GF-D8 (cell line): ENCODE results near the gene CARMIL1.

Experiments
- DNase-seq: peaks from one replicate; lab custom pipeline; 2025; lab: John Stamatoyannopoulos, UW

The CARMIL1 gene

GRCh38 chr6:25446830-25447569 lies 167.8 kb downstream of the CARMIL1 start:
- DNase-seq, result no peak

- no peak for DNase-seq
Observed at GRCh38 chr6:25447570-25447929, 168.4 kb downstream of the CARMIL1 start.

- no peak for DNase-seq
Observed at GRCh38 chr6:25448965-25449538, 169.9 kb downstream of the CARMIL1 start.

- no peak for DNase-seq
Observed at GRCh38 chr6:25449774-25450173, 170.6 kb downstream of the CARMIL1 start.

- no peak for DNase-seq
Observed at GRCh38 chr6:25450469-25451198, 171.5 kb downstream of the CARMIL1 start.

GRCh38 chr6:25452031-25452430 lies 172.9 kb downstream of the CARMIL1 start:
- DNase-seq, result no peak

GRCh38 chr6:25453288-25453687 lies 174.1 kb downstream of the CARMIL1 start:
- DNase-seq, result no peak

GRCh38 chr6:25454136-25454535 lies 175.0 kb downstream of the CARMIL1 start:
- DNase-seq, result no peak

- no peak for DNase-seq
Observed at GRCh38 chr6:25456249-25457040, 177.3 kb downstream of the CARMIL1 start.

GRCh38 chr6:25457516-25457915 lies 178.3 kb downstream of the CARMIL1 start:
- no peak for DNase-seq

- DNase-seq, result no peak
Observed at GRCh38 chr6:25458485-25458884, 179.3 kb downstream of the CARMIL1 start.

- no peak for DNase-seq
Observed at GRCh38 chr6:25462235-25462897, 183.2 kb downstream of the CARMIL1 start.

- DNase-seq, result no peak
Observed at GRCh38 chr6:25463441-25463840, 184.3 kb downstream of the CARMIL1 start.

GRCh38 chr6:25464225-25464624 lies 185.1 kb downstream of the CARMIL1 start:
- no peak for DNase-seq

- no peak for DNase-seq
Observed at GRCh38 chr6:25465941-25466340, 186.8 kb downstream of the CARMIL1 start.

GRCh38 chr6:25468881-25469280 lies 189.7 kb downstream of the CARMIL1 start:
- DNase-seq, result no peak

GRCh38 chr6:25469797-25470388 lies 190.7 kb downstream of the CARMIL1 start:
- no peak for DNase-seq

GRCh38 chr6:25472306-25472705 lies 193.1 kb downstream of the CARMIL1 start:
- DNase-seq, result no peak

- no peak for DNase-seq
Observed at GRCh38 chr6:25472906-25473305, 193.7 kb downstream of the CARMIL1 start.

GRCh38 chr6:25473447-25473846 lies 194.3 kb downstream of the CARMIL1 start:
- DNase-seq, result no peak

- no peak for DNase-seq
Observed at GRCh38 chr6:25476126-25476525, 197.0 kb downstream of the CARMIL1 start.
